ENCODE data around the gene PC.
"Not testable (repeated sequence)": the region's sequence is repeated elsewhere in the genome, so short reads cannot be mapped to it uniquely, and the experiment has no call there.

The PC gene, protein sequence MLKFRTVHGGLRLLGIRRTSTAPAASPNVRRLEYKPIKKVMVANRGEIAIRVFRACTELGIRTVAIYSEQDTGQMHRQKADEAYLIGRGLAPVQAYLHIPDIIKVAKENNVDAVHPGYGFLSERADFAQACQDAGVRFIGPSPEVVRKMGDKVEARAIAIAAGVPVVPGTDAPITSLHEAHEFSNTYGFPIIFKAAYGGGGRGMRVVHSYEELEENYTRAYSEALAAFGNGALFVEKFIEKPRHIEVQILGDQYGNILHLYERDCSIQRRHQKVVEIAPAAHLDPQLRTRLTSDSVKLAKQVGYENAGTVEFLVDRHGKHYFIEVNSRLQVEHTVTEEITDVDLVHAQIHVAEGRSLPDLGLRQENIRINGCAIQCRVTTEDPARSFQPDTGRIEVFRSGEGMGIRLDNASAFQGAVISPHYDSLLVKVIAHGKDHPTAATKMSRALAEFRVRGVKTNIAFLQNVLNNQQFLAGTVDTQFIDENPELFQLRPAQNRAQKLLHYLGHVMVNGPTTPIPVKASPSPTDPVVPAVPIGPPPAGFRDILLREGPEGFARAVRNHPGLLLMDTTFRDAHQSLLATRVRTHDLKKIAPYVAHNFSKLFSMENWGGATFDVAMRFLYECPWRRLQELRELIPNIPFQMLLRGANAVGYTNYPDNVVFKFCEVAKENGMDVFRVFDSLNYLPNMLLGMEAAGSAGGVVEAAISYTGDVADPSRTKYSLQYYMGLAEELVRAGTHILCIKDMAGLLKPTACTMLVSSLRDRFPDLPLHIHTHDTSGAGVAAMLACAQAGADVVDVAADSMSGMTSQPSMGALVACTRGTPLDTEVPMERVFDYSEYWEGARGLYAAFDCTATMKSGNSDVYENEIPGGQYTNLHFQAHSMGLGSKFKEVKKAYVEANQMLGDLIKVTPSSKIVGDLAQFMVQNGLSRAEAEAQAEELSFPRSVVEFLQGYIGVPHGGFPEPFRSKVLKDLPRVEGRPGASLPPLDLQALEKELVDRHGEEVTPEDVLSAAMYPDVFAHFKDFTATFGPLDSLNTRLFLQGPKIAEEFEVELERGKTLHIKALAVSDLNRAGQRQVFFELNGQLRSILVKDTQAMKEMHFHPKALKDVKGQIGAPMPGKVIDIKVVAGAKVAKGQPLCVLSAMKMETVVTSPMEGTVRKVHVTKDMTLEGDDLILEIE

DNA sequence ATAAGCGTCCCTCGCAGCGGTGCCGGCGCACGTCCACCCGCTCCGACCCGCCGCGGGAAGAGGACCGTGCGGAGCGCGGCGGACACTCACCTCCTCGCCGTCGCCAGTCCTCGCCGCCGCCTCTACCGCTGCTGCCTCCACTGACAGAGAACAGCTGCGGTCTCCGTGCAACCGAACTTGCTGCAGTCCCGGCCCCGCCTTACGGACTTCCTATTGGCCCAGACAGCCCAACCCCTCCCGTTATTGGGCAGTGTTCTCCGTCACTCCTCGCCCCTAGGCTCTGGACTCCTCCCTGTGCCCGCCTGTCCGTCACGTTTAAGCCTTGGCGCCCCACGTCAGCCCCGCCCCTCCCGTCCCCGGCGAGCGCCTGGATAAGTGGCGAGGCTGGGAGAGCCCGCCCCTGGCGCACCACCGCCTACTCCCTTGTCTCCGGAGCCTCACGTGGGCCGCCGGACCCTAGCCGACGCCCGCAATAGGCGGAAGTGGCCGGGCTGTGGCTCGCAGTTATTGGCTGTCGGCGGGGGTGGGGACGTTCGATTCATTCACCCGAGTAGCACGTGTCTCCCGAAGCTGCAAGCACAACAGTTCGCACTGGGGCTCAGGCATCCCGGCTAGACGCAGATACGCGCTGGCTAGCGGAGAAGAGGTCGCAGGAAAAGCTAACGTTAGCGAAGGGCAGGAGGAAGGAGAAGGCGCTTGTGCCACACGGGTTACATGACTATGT is at the start of gene PC:
TSS of gene PC (minus strand) at position 152 of the 724 bp plus-strand sequence. CDS start 86,224 bp downstream, outside the sequence.
- DNase-seq (ENCODE audit: low read depth, low spot score): peak; percentile 100

GRCh38 chr11:67007126-67007525 is 48.9 kb upstream of the PC start:
- no peak for DNase-seq (ENCODE audit: low read depth, low spot score)

DNA sequence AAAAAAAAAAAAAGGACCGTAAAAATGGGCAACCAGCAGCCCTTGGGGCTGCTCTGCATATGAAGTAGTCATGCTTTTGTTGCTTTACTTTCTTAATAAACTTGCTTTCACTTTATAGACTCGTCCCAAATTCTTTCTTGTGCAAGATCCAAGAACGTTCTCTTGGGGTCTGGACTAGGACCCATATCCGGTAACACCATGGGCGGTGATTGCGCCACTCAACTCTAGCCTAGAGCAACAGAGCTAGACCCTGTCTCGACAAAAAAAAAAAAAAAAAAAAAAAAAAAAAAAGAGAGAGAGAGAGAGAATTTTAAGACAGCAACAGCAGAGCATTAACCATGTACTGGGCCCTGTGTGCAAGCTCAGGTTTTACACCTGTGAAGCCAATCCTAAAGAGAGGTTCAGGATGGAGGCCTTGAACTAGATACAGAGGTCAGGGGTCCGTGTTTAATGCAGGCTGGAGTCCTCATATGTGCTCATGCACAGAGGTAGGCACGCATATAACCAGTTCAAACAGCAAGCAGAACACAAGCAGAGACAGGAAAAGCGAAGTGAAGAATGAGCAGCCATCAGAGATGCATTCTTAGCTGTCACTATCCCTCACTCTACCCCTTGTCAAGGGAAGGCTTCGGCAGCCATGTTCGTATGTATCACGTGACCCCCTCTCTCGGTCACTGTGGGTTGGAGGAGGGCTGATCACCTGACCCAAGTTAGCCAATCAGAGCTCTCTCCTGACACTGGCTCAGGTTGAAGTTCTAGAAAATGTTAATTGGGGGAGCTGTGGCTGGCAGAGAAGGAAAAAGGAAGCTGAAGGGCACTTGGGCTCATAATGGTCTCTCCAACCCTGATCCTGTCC is 48.1 kb upstream of the PC start:
- DNase-seq (ENCODE audit: low read depth, low spot score): no peak

GRCh38 chr11:67005200-67005599 is 47.0 kb upstream of the PC start:
- not testable (repeated sequence) for DNase-seq (ENCODE audit: low read depth, low spot score)

GRCh38 chr11:67002921-67003411 is 44.8 kb upstream of the PC start:
- no peak for DNase-seq (ENCODE audit: low read depth, low spot score)

- DNase-seq (ENCODE audit: low read depth, low spot score): peak; percentile 27
Observed at GRCh38 chr11:67002297-67002913, 44.2 kb upstream of the PC start.

- no peak for DNase-seq (ENCODE audit: low read depth, low spot score)
Observed at GRCh38 chr11:67001332-67001731, 43.1 kb upstream of the PC start.

DNA sequence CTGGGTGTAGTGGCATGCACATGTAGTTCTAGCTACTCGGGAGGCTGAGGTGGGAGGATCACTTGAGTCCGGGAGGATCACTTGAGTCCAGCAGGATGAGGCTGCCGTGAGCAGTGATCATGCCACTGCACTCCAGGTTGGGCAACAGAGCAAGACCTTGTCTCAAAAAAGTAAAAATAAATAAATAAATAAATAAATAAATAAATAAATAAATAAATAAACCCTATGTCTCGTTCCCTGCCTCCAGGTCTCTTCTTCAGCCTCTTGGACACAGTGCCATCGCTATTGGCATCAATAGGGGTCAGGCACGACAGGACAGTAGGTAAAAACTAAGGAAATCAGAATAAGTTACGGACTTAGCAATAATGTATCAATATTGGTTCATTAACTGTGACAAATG is 41.4 kb upstream of the PC start:
- DNase-seq (ENCODE audit: low read depth, low spot score): no peak

DNA sequence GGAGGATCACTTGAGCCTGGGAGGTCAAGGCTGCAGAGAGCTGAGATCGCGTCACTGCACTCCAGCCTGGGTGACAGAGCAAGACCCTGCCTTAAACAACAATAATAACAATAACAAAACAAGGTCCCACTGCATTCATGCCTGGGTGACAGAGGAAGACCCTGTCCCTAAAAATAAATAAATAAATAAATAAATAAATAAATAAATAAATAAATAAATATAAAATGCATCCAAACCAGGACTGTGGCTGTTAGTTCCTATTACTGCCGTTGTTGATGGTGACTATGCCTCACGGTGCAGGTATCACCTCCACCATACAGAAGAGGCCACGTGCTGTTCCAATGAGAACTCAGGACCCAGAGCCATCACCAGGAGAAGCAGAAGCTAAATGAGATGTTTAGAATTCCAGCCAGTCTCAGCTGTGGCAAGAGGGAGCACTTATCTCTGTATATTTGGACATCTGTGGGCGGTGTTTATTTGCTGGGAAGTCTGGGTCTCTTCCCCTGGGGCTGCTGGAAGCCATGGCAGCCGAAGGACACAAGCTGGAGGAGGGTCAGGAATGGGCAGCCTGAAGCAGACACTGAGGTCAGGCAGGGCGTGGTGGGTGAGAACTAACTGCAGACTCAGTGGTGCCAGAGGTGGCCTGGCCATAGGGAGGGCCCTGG is 38.6 kb upstream of the PC start:
- DNase-seq (ENCODE audit: low read depth, low spot score): peak; percentile 55

DNA sequence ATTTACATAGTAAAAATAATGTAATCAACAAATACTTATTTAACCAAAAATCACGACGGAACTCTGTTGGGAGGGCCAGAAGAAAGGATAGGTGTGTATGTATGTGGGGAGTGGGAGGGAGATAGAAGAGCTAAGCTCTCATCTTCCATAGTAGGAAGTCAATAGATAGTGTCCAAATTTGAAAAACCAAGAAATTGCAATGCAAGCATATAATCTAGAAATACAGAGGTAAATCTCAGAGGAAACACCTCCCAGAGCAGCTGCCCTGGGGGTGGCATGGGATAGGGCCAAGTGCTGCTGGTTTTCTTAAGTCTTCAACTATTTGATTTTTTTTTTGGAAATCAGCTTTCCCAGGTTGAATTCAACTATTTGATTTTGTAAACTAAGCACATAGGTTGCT is 33.9 kb upstream of the PC start:
- no peak for DNase-seq (ENCODE audit: low read depth, low spot score)

GRCh38 chr11:66989360-66989759 is 31.2 kb upstream of the PC start:
- not testable (repeated sequence) for DNase-seq (ENCODE audit: low read depth, low spot score)

- DNase-seq (ENCODE audit: low read depth, low spot score): not testable (repeated sequence)
Observed at GRCh38 chr11:66988741-66989140, 30.6 kb upstream of the PC start.

GRCh38 chr11:66987924-66988637 is 29.9 kb upstream of the PC start:
- DNase-seq (ENCODE audit: low read depth, low spot score): no peak

DNA sequence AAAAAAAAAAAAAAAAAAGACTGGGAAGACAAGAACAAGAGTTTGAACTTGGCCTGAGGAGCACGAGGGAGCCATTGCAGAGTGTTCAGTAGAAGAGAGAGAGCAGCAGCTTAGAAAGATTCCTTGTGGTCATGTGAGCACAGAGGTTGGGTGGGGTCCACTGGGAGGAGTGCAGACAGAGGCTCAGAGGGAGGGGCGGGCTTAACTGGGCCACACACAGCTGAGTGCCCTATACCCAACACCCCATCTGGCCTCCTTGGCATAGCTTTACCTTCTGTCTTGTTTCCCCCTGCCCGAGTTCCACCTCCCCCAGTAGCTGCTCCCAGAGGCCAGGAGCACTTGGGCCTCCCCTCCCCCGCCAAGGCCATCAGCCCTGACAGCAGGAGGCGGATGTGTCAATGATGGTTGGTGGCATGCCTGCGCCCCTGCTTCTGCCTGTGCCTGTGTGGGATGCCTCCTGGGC is 29.0 kb upstream of the PC start:
- no peak for DNase-seq (ENCODE audit: low read depth, low spot score)

DNA sequence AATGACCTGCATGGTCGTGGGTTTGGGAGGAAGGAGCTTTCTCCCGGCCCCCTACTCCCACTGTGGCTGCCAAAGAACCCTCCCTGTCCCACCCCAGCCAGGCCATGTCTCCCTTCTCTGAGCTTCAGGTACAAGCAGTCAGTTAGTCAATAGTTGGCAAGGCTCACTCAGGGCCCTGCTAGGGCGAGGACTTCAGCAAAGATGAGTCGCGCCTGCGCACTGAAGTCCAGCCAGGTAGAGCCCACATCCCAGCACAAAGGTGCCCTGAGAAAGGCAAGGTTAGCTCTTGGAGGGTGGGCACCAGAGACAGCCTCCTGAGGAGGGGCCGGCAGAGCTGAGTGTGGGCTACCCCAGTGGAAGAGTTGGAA is 28.0 kb upstream of the PC start:
- no peak for DNase-seq (ENCODE audit: low read depth, low spot score)

DNA sequence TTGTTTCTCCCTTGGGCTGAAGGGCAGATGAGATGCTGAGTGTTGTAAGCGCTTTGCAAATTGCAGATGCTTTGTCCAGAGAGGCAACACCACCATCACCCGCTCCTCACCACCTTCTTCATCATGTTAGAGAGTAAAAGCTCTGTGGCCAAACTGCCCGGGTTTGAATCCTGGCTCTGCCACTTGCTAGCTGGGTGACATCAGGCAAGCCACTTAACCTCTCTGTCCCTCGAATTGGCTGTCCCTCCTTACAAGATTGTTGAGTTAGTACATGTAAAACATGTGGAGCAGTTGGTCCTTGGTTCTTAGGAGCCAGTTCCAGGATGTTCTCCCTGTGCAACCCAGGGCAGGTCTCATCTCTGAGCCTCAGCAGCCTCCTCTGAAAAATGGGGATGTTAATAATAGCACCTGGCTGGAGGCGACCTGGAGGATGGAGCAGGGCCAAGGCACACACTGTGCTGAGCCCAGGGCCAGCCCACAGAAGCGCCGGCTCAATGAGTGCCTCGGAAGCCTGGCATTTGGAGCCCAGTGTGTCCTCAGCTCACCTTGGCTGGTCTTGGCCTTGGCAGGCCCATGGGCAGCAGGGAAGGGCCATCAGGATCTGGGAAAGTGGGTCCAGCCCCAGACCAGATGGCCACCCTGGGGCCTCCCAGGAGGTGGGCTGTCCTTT is 27.5 kb upstream of the PC start:
- DNase-seq (ENCODE audit: low read depth, low spot score): no peak

DNA sequence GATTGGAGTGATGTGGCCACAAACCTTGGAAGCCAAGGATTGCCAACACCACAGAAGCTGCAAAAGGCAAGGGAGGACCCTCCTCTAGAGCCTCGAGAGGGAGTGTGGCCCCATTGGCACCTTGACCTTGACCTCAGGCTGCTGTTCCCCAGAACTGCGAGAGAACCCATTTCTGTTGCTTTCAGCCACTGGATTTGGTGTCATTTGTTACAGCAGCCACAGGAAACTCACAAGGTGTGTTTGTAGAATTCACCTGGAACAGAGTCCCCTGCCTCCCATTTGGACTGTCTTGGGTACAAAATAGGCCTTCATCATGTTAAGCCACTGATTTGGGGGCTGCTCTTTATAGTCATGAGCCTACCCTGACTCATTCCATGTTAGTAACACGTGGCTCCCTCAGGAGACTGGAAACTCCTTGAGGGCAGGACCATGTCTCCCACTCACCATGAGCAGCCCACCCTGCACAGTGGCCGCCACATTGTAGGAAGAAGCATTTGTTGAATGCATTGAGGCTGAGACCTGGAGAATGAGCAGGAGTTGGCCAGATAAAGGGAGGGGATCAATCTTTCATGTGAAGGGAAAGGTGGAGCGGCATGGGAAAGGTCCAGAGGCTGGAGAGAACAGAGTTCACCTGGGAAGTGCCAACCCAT is 25.2 kb upstream of the PC start:
- no peak for DNase-seq (ENCODE audit: low read depth, low spot score)
